K562 (cell line): ENCODE measurements around the gene PTPRG. TPM values are rescaled to one million over a fixed set of nuclear protein-coding genes. Genes with fewer than 3 reads are reported as not detected.

Source experiments
- ATAC-seq: fragments of 200-7000 bp; cut with Tn5 transposase; 3 replicates; pipeline ENCODE4 v1.9.1; 2020; ENCODE audit warnings: moderate library complexity
- Bru-seq: library from RNA; stranded (reverse); fragments of 400-500 nt; gene quantifications from one replicate; lab custom pipeline; 2021; lab: Mats Ljungman, UMichigan
- BruChase-seq, 2 experiments: library from RNA; stranded (reverse); fragments of 400-500 nt; gene quantifications; one replicate each; lab custom pipeline; 2021; lab: Mats Ljungman, UMichigan
- BruUV-seq: library from RNA; stranded (reverse); fragments of 400-500 nt; replicated peaks from 2 replicates; lab custom pipeline; 2021; lab: Mats Ljungman, UMichigan
- CTCF ChIA-PET: fragments of 300-600 bp; formaldehyde crosslinking; extraction: SDS; loops from one replicate; lab custom pipeline; 2021; ENCODE audit warnings: low intra/inter-chr PET ratio; lab: Yijun Ruan, JAX
- POLR2A ChIA-PET: fragments of 300-600, 350-650 bp; sonication (Branson Sonifier 250); formaldehyde crosslinking; extraction: SDS; loops from one replicate; lab custom pipeline; 2021; ENCODE audit warnings: antibody characterized with exemption, inconsistent platforms; lab: Yijun Ruan, JAX
- DNase-seq, 4 experiments: peaks; one replicate each; pipeline versions ENCODE4 v3.0.0 to v3.0.0-alpha.2; 2011 to 2018; ENCODE audit warnings: low spot score in 3 of 4, mixed read lengths in 3 of 4; ENCODE audit errors: extremely low read depth in 1 of 4
- FAIRE-seq: peaks from 2 replicates; lab custom pipeline; 2011; peaks lifted over from hg19 to GRCh38; lab: Jason Lieb, UNC
- H2AFZ ChIP-seq: 2 replicates; pipeline ENCODE4 v1.6.0; 2011; ENCODE audit warnings: low read depth, low read length, control low read depth, inconsistent platforms
- H3K27ac ChIP-seq: fragments of 200-600 bp; 3 replicates; pipeline ENCODE4 v1.8.0; 2011; ENCODE audit warnings: low read depth, mild to moderate bottlenecking, control low read depth, inconsistent platforms, low read length, moderate library complexity, mixed read lengths; ENCODE audit errors: extremely low read depth
- H3K27me3 ChIP-seq, 2 experiments: fragments of 300-600 bp in 1 of 2; 2 replicates in 1 of 2; 3 replicates in 1 of 2; pipeline versions ENCODE4 v1.6.0 to v1.8.0; 2011; ENCODE audit warnings: inconsistent platforms in 2 of 2, low read length in 2 of 2, mild to moderate bottlenecking in 1 of 2, mixed read lengths in 1 of 2, moderate library complexity in 1 of 2; ENCODE audit not compliant: control insufficient read depth in 2 of 2, insufficient read depth in 2 of 2
- H3K36me3 ChIP-seq: fragments of 300-600 bp; 3 replicates; pipeline ENCODE4 v1.8.0; 2011; ENCODE audit warnings: mild to moderate bottlenecking, low read length, inconsistent platforms; ENCODE audit not compliant: control insufficient read depth, insufficient read depth
- H3K4me1 ChIP-seq, 2 experiments: fragments of 200-600 bp in 1 of 2; replicated peaks in 1 of 2; 2 replicates in 1 of 2; 3 replicates in 1 of 2; pipeline versions ENCODE4 v1.5.1 to v1.8.0; 2011; ENCODE audit warnings: inconsistent platforms in 2 of 2, low read length in 2 of 2, mild to moderate bottlenecking in 1 of 2, mixed read lengths in 1 of 2, moderate library complexity in 1 of 2; ENCODE audit not compliant: control insufficient read depth in 2 of 2, insufficient read depth in 2 of 2
- H3K4me2 ChIP-seq: 2 replicates; pipeline ENCODE4 v1.6.1; 2011; ENCODE audit warnings: low read length, control low read depth, inconsistent platforms, mixed read lengths; ENCODE audit not compliant: insufficient read depth
- H3K4me3 ChIP-seq: fragments of 200-600 bp; sonication (generic), shearing (Covaris generic); 2 replicates; pipeline ENCODE4 v1.5.1; 2016; ENCODE audit warnings: control low read depth, inconsistent platforms
- H3K79me2 ChIP-seq: fragments of 200-600 bp; 3 replicates; pipeline ENCODE4 v1.8.0; 2011; ENCODE audit warnings: low read length, inconsistent platforms; ENCODE audit not compliant: control insufficient read depth, insufficient read depth
- H3K9ac ChIP-seq, 2 experiments: 2 replicates each; pipeline versions ENCODE4 v1.6.0 to v1.6.1; 2011; ENCODE audit warnings: low read depth in 2 of 2, low read length in 2 of 2, control low read depth in 1 of 2, inconsistent platforms in 1 of 2, mild to moderate bottlenecking in 1 of 2, mixed read lengths in 1 of 2; ENCODE audit not compliant: insufficient read depth in 1 of 2
- H3K9me1 ChIP-seq: one replicate; pipeline ENCODE4 v1.6.0; 2011; ENCODE audit warnings: inconsistent platforms, mild to moderate bottlenecking, low read length, moderate library complexity; ENCODE audit not compliant: control insufficient read depth, insufficient read depth
- H3K9me3 ChIP-seq: replicated peaks from 2 replicates; pipeline ENCODE4 v1.5.1; 2011; ENCODE audit warnings: low read depth, low read length, inconsistent platforms; ENCODE audit not compliant: control insufficient read depth, insufficient read depth
- H4K20me1 ChIP-seq: replicated peaks from 2 replicates; pipeline ENCODE4 v1.6.1; 2011; ENCODE audit warnings: low read length, inconsistent platforms, mixed read lengths; ENCODE audit not compliant: control insufficient read depth, insufficient read depth
- ADNP ChIP-seq: fragments of 200-800 bp; sonication (Bioruptor generic); IDR thresholded peaks from 2 replicates; pipeline ENCODE4 v1.6.1; 2016; ENCODE audit warnings: missing genetic modification characterization, missing compliant biosample characterization
- CREB3 ChIP-seq: fragments of 450-650 bp; conservative IDR thresholded peaks from 2 replicates; pipeline ENCODE4 v1.6.1; 2016; ENCODE audit warnings: missing genetic modification characterization, low read depth, mild to moderate bottlenecking, missing compliant biosample characterization, moderate library complexity
- ETV6 ChIP-seq, 3 experiments: fragments of 150-350 bp in 1 of 3; sonication (generic) in 1 of 3; formaldehyde crosslinking in 1 of 3; IDR thresholded peaks; 2 replicates each; pipeline versions ENCODE4 v1.6.1 to v1.8.0; 2014 to 2022; ENCODE audit warnings: borderline replicate concordance in 2 of 3, low read depth in 2 of 3, antibody characterized with exemption in 1 of 3, low read length in 1 of 3, mild to moderate bottlenecking in 1 of 3, missing genetic modification reagents in 1 of 3
- FOXJ3 ChIP-seq: sonication (generic); formaldehyde crosslinking; IDR thresholded peaks from 2 replicates; pipeline ENCODE4 v1.4.0; 2020; ENCODE audit warnings: mild to moderate bottlenecking, missing genetic modification reagents
- FOXK2 ChIP-seq, 2 experiments: fragments of 450-650 bp; IDR thresholded peaks in 1 of 2; conservative IDR thresholded peaks in 1 of 2; 2 replicates each; pipeline ENCODE4 v1.6.1; 2016; ENCODE audit warnings: low read depth in 2 of 2, mild to moderate bottlenecking in 1 of 2
- HNRNPLL ChIP-seq: fragments of 200-400 bp; formaldehyde crosslinking; IDR thresholded peaks from 2 replicates; pipeline ENCODE4 v1.6.1; 2017; ENCODE audit warnings: low read length, low read depth, mild to moderate bottlenecking; ENCODE audit not compliant: poor library complexity, severe bottlenecking
- SAFB2 ChIP-seq: fragments of 200-400 bp; formaldehyde crosslinking; IDR thresholded peaks from 2 replicates; pipeline ENCODE4 v1.6.1; 2018; ENCODE audit warnings: borderline replicate concordance, low read length, low read depth, moderate library complexity; ENCODE audit not compliant: severe bottlenecking
- ZBTB17 ChIP-seq: fragments of 450-650 bp; formaldehyde crosslinking; IDR thresholded peaks from 2 replicates; pipeline ENCODE4 v1.4.0; 2020; ENCODE audit warnings: mild to moderate bottlenecking
- ZC3H4 ChIP-seq: sonication (generic); formaldehyde crosslinking; IDR thresholded peaks from 2 replicates; pipeline ENCODE4 v1.9.0; 2021; ENCODE audit warnings: missing genetic modification reagents, borderline replicate concordance
- ZNF174 ChIP-seq: fragments of 250-450 bp; sonication (Bioruptor Pico); IDR thresholded peaks from 2 replicates; pipeline ENCODE4 v1.4.0; 2020; ENCODE audit warnings: mild to moderate bottlenecking
- WGBS: fragments of 100-300 bp; shearing (Covaris generic); methylation state at CpG from one replicate; pipeline ENCODE4 v1.1.6; 2016; ENCODE audit warnings: low coverage, mixed read lengths; ENCODE audit not compliant: insufficient coverage; ENCODE audit errors: missing lambda C conversion rate; 5-methylcytosine and 5-hydroxymethylcytosine counted together
- in situ Hi-C: fragments of 300-500 bp; cut with MboI; formaldehyde crosslinking; loops from 4 replicates; pipeline ENCODE4 v1.15.0; 2018; ENCODE audit warnings: inconsistent platforms, mixed read lengths
- intact Hi-C: fragments of 100-400 bp; cut with micrococcal nuclease; formaldehyde crosslinking; loops from 2 replicates; pipeline ENCODE4 v1.14.2; 2022
- long read RNA-seq, 3 experiments: library from polyadenylated mRNA in 2 of 3; library from RNA in 1 of 3; unstranded in 2 of 3; stranded (forward) in 1 of 3; transcript quantifications; one replicate each; pipeline ENCODE4 v2.0.0, GENCODE V29; 2019 to 2022
- polyA minus RNA-seq, 3 experiments: library from RNA; depleted of rRNA, polyadenylated mRNA; stranded (reverse); fragments of >200 nt; gene quantifications; 2 replicates each; pipeline ENCODE4 v1.2.3, GENCODE V29; 2011
- polyA plus RNA-seq, 8 experiments: library from polyadenylated mRNA; depleted of rRNA in 4 of 8; stranded (reverse) in 5 of 8; unstranded in 3 of 8; fragments of >200 nt; fragmentation: Nextera tagmentation in 2 of 8; fragmentation: Illumina TruSeq in 1 of 8; extraction: Ambion mirVana in 2 of 8; extraction: Trizol in 1 of 8; gene quantifications; 2 replicates each; pipeline versions ENCODE4 v1.2.1 to v1.2.3, GENCODE V29; 2011 to 2014; ENCODE audit warnings: inconsistent platforms in 1 of 8, missing spikeins in 1 of 8
- total RNA-seq, 7 experiments: library from RNA; depleted of rRNA in 6 of 7; stranded (reverse); fragments of >200 nt in 6 of 7; fragmentation: Illumina TruSeq in 2 of 7; extraction: Trizol in 2 of 7; gene quantifications; 2 replicates each; pipeline versions ENCODE4 v1.2.1 to v1.2.3, GENCODE V29; 2011 to 2021; ENCODE audit warnings: low replicate concordance in 1 of 7

PTPRG gene
- total RNA-seq (2011; cell fraction: chromatin; rRNA removed; ENCODE audit: low replicate concordance): not detected in 2 replicates
- total RNA-seq (2011; cell fraction: nucleolus; rRNA removed): not detected in 2 replicates
- not detected in 2 replicates for total RNA-seq (2011; cell fraction: nucleoplasm; rRNA removed)
- total RNA-seq (2014; rRNA removed) (not detected in 2 replicates), total RNA-seq (2014; rRNA removed; fragmentation: Illumina TruSeq; extraction: Trizol) (not detected in 2 replicates), total RNA-seq (2015; rRNA removed; fragmentation: Illumina TruSeq; extraction: Trizol) (not detected in 2 replicates), total RNA-seq (2021) (0.16 and 0.18 TPM in 2 replicates), polyA plus RNA-seq (2011; rRNA removed) (not detected in 2 replicates), polyA plus RNA-seq (2014; fragmentation: Illumina TruSeq; extraction: Trizol) (not detected in 2 replicates), polyA plus RNA-seq (2014; fragmentation: Nextera tagmentation; extraction: Ambion mirVana) (not detected), polyA plus RNA-seq (2014; rRNA removed) (not detected in 2 replicates), polyA minus RNA-seq (2011; rRNA and poly(A)+ RNA removed) (not detected in 2 replicates), Bru-seq, nascent RNA (percentile 5 among the genes with signal in this experiment), BruChase-seq, experiment 1, labeled RNA remaining after a 2-hour chase (percentile 6 among the genes with signal in this experiment), BruChase-seq, experiment 2, labeled RNA remaining after a 6-hour chase (percentile 8 among the genes with signal in this experiment)
- polyA plus RNA-seq (2011; cell fraction: cytosol; rRNA removed): not detected in 2 replicates
- not detected in 2 replicates for polyA plus RNA-seq (2011; cell fraction: nucleus; rRNA removed)
- not detected in 2 replicates for polyA plus RNA-seq (2012)
- not detected in 2 replicates for polyA minus RNA-seq (2011; cell fraction: cytosol; rRNA and poly(A)+ RNA removed)
- polyA minus RNA-seq (2011; cell fraction: nucleus; rRNA and poly(A)+ RNA removed): not detected in 2 replicates
- long read RNA-seq, experiment 1: 0 reads
- long read RNA-seq, experiment 2: 0 reads
- long read RNA-seq, experiment 3: 0 reads

GRCh38 chr3:61561374-61562041 lies at the start of gene PTPRG:
Gene PTPRG (plus strand): TSS chr3:61561571. CDS start chr3:61562288, 717 bp downstream.
- Histone ChIP-seq H3K9me3 (no peaks in the 10 kb centered on the region), H3K4me1 (0 out of 5 replicates have a peak, but pooled peaks cover 0 to 4% of the 10 kb centered on the region in 2 experiments), H2AFZ (no peak within 1 kb of the TSS), H3K79me2 (no peaks in the 10 kb centered on the region), H3K4me3 (no peak within 1 kb of the TSS), H3K36me3 (no peaks in the 10 kb centered on the region), H3K27ac (no peak within 1 kb of the TSS), H4K20me1 (no peaks in the 10 kb centered on the region), H3K27me3 (0 out of 5 replicates have a peak, but pooled peaks cover 0 to 5% of the 10 kb centered on the region in 2 experiments)
- in situ Hi-C loops (no loop called here), intact Hi-C loops (no loop called here)
- ATAC-seq (no peak), FAIRE-seq (no peak), DNase-seq (no peak)
- 33% methylated on average over 11 of the region's 74 CpGs for WGBS
- TF ChIP-seq CREB3 (tag): no peak
- TF ChIP-seq ZNF174 (CRISPR knock-in tag): no peak
- TF ChIP-seq ADNP (tag): no peak
- no peak for TF ChIP-seq ZC3H4 (CRISPR knock-in tag)
- no peak for TF ChIP-seq FOXK2 (conservative IDR thresholded peaks at IDR 0.05 in 1 of 2, IDR thresholded peaks at IDR 0.05 in 1 of 2; ENCODE audit: low read depth in 2 of 2)
- TF ChIP-seq ZBTB17 (CRISPR knock-in tag): no peak
- no peak for TF ChIP-seq SAFB2
- TF ChIP-seq FOXJ3 (CRISPR knock-in tag): no peak
- TF ChIP-seq ETV6 (IDR thresholded peaks at IDR 0.05; ENCODE audit: borderline replicate concordance in 1 of 2, low read depth in 2 of 2, low read length in 1 of 2): no peak
- TF ChIP-seq ETV6 (CRISPR knock-in tag; IDR thresholded peaks at IDR 0.05; ENCODE audit: borderline replicate concordance): no peak
- TF ChIP-seq HNRNPLL: no peak
- TF ChIP-seq, all 486 proteins: peak for 0
- ChIA-PET POLR2A (no interaction called here), CTCF (no interaction called here)
- Histone ChIP-seq H3K9me1 (no peaks in the 10 kb centered on the region), H3K4me2 (no peak within 1 kb of the TSS), H3K9ac (no peak within 1 kb of the TSS)
- no TSS peak for BruUV-seq
